ENCODE data around the gene FCER1G.

The FCER1G gene

GRCh38 chr1:161215076-161215475, at the start of gene FCER1G:
FCER1G (plus strand) TSS chr1:161215295; CDS start chr1:161215322, 27 bp downstream.
- DNase-seq, result no peak

GRCh38 chr1:161165742-161166668, 49.1 kb upstream of the FCER1G start, which contains the start of gene PPOX:
PPOX (plus strand) TSS chr1:161166426; CDS start chr1:161166848, 422 bp downstream.
- peak; percentile 85 for DNase-seq

GRCh38 chr1:161166669-161167548, 48.2 kb upstream of the FCER1G start:
- DNase-seq, result no peak

- DNase-seq, result no peak
Measured at GRCh38 chr1:161168906-161169305, 46.2 kb upstream of the FCER1G start.

GRCh38 chr1:161171191-161171590, 43.9 kb upstream of the FCER1G start:
- no peak for DNase-seq

- no peak for DNase-seq
Measured at GRCh38 chr1:161171696-161172095, 43.4 kb upstream of the FCER1G start.

GRCh38 chr1:161172349-161172748, 42.7 kb upstream of the FCER1G start:
- DNase-seq, result no peak

- DNase-seq, result no peak
Measured at GRCh38 chr1:161172776-161173376, 42.2 kb upstream of the FCER1G start.

GRCh38 chr1:161173711-161174110, 41.4 kb upstream of the FCER1G start:
- DNase-seq, result no peak

- DNase-seq, result no peak
Measured at GRCh38 chr1:161174911-161175310, 40.2 kb upstream of the FCER1G start.

GRCh38 chr1:161175771-161176453, 39.2 kb upstream of the FCER1G start:
- no peak for DNase-seq

- DNase-seq, result no peak
Measured at GRCh38 chr1:161176468-161177111, 38.5 kb upstream of the FCER1G start.

GRCh38 chr1:161177112-161177935, 37.8 kb upstream of the FCER1G start, which contains the start of gene B4GALT3:
B4GALT3 (minus strand) TSS chr1:161177507; CDS start chr1:161176060, 1,447 bp downstream.
- DNase-seq, result peak; percentile 70

- no peak for DNase-seq
Measured at GRCh38 chr1:161177936-161178244, 37.2 kb upstream of the FCER1G start.

GRCh38 chr1:161179698-161180097, 35.4 kb upstream of the FCER1G start:
- DNase-seq, result no peak

- no peak for DNase-seq
Measured at GRCh38 chr1:161180639-161181038, 34.5 kb upstream of the FCER1G start.

- DNase-seq, result no peak
Measured at GRCh38 chr1:161182214-161182613, 32.9 kb upstream of the FCER1G start.

- no peak for DNase-seq
Measured at GRCh38 chr1:161185282-161185682, 29.8 kb upstream of the FCER1G start.

GRCh38 chr1:161185732-161186311, 29.3 kb upstream of the FCER1G start:
- DNase-seq, result no peak

- DNase-seq, result no peak
Measured at GRCh38 chr1:161187311-161187710, 27.8 kb upstream of the FCER1G start.

GRCh38 chr1:161188381-161188780, 26.7 kb upstream of the FCER1G start:
- DNase-seq, result no peak
